Panc1 (cell line): ENCODE data around the gene TMEM131L. TPM values are rescaled to one million over a fixed set of nuclear protein-coding genes. Genes with fewer than 3 reads are reported as not detected.
A peak's percentile ranks its signal among the peaks of the same experiment; 100 is the strongest.

Experiments
- ATAC-seq: fragments of 200-7000 bp; cut with Tn5 transposase; 2 replicates; pipeline ENCODE4 v1.9.1; 2020; ENCODE audit warnings: mild to moderate bottlenecking, moderate library complexity
- BruUV-seq: library from RNA; stranded (reverse); fragments of 400-500 nt; replicated peaks from 2 replicates; lab custom pipeline; 2021; lab: Mats Ljungman, UMichigan
- CTCF ChIA-PET: fragments of 300-600 bp; sonication (Branson Sonifier 250); formaldehyde crosslinking; loops from one replicate; lab custom pipeline; 2022; ENCODE audit warnings: antibody characterized with exemption; lab: Charles Lee
- POLR2A ChIA-PET: fragments of 300-600 bp; sonication (Branson Sonifier 250); formaldehyde crosslinking; loops from one replicate; lab custom pipeline; 2022; ENCODE audit warnings: antibody characterized with exemption; lab: Charles Lee
- DNase-seq: peaks from one replicate; pipeline ENCODE4 v3.0.0-alpha.2; 2010; ENCODE audit warnings: low read depth, low spot score
- H3K27ac ChIP-seq: 2 replicates; pipeline ENCODE4 v1.5.1; 2011; ENCODE audit warnings: mild to moderate bottlenecking, low read length, inconsistent platforms
- H3K27me3 ChIP-seq: fragments of 200-500 bp; sonication (Bioruptor generic); 2 replicates; pipeline ENCODE4 v1.6.0; 2014; ENCODE audit warnings: low read length, inconsistent platforms; ENCODE audit not compliant: control insufficient read depth, insufficient read depth
- H3K36me3 ChIP-seq: fragments of 200-500 bp; sonication (Bioruptor generic); 2 replicates; pipeline ENCODE4 v1.5.1; 2014; ENCODE audit warnings: inconsistent platforms, mild to moderate bottlenecking, low read length, moderate library complexity; ENCODE audit not compliant: control insufficient read depth, insufficient read depth
- H3K4me1 ChIP-seq: 2 replicates; pipeline ENCODE4 v1.5.1; 2011; ENCODE audit warnings: inconsistent platforms, mild to moderate bottlenecking, low read length, moderate library complexity; ENCODE audit not compliant: control insufficient read depth, insufficient read depth
- H3K4me3 ChIP-seq, 2 experiments: 2 replicates each; pipeline ENCODE4 v1.5.1; 2011 to 2012; ENCODE audit warnings: low read depth in 2 of 2, low read length in 2 of 2, mild to moderate bottlenecking in 2 of 2, inconsistent platforms in 1 of 2, moderate library complexity in 1 of 2
- H3K9me3 ChIP-seq: fragments of 200-500 bp; sonication (Bioruptor generic); 2 replicates; pipeline ENCODE4 v1.5.1; 2014; ENCODE audit warnings: low read depth, mild to moderate bottlenecking, inconsistent platforms, low read length, moderate library complexity; ENCODE audit not compliant: control insufficient read depth, insufficient read depth
- POLR2AphosphoS5 ChIP-seq: IDR thresholded peaks from 2 replicates; pipeline ENCODE4 v1.6.1; 2012; ENCODE audit warnings: mild to moderate bottlenecking, low read depth, low read length, moderate library complexity
- SIN3A ChIP-seq: IDR thresholded peaks from 2 replicates; pipeline ENCODE4 v1.6.1; 2012; ENCODE audit warnings: low read depth, mild to moderate bottlenecking, low read length, moderate library complexity, borderline replicate concordance; ENCODE audit not compliant: insufficient read depth
- TCF7L2 ChIP-seq: IDR thresholded peaks from 2 replicates; pipeline ENCODE4 v1.6.1; 2011; ENCODE audit warnings: mild to moderate bottlenecking, low read depth, low read length, inconsistent platforms
- in situ Hi-C: cut with HindIII; loops from 2 replicates; pipeline ENCODE4 v1.10.0; 2016; ENCODE audit warnings: low sequenced_read_pairs, low pct_unique_long_range_greater_than_20kb
- intact Hi-C: fragments of 100-400 bp; cut with micrococcal nuclease; formaldehyde crosslinking; loops from one replicate; pipeline ENCODE4 v1.10.0; 2022; ENCODE audit not compliant: unreplicated experiment
- total RNA-seq: library from RNA; stranded (reverse); gene quantifications from one replicate; pipeline ENCODE4 v1.2.1, GENCODE V29; 2021; ENCODE audit not compliant: unreplicated experiment
- TF ChIP-seq, protein P1 (sequence below): fragments of 450-650 bp; IDR thresholded peaks from 2 replicates; pipeline ENCODE4 v1.5.1; 2017; ENCODE audit warnings: mild to moderate bottlenecking
- TF ChIP-seq, protein P2 (sequence below), 2 experiments: IDR thresholded peaks; 2 replicates each; pipeline ENCODE4 v1.6.1; 2011 to 2012; ENCODE audit warnings: low read depth in 2 of 2, control low read depth in 1 of 2, low read length in 1 of 2, mild to moderate bottlenecking in 1 of 2, moderate library complexity in 1 of 2; ENCODE audit not compliant: insufficient read depth in 1 of 2

TMEM131L gene
- total RNA-seq, 1 experiment from 2014 or later, result 13.5 TPM

DNA sequence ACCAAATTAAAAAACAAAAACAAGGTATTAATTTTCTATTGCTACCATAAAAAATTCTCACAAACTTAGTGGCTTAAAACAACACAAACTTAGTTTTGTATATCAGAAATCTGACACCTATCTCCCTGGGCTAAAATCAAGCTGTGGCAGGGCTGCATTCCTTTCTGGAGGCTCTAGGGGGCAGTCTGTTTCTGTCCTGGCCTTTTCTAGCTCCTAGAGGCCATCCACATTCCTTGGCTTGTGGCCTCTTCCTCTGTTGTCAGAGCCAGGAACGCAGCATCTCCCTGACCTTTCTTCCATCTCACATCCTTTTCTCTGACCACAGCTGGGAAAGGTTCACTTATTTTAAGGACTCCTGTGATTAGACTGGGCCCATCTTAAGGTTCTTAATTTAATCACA lies 179.0 kb downstream of the TMEM131L start:
- Histone ChIP-seq H3K36me3 (no peaks in the 10 kb centered on the region), H3K27me3 (no peaks in the 10 kb centered on the region), H3K4me1 (no peaks in the 10 kb centered on the region), H3K4me3 (no peak overlapping the region), H3K9me3 (no peaks in the 10 kb centered on the region; the same call in 1 of the 2 replicates), H3K27ac (no peak overlapping the region)
- TF ChIP-seq, protein P1, sequence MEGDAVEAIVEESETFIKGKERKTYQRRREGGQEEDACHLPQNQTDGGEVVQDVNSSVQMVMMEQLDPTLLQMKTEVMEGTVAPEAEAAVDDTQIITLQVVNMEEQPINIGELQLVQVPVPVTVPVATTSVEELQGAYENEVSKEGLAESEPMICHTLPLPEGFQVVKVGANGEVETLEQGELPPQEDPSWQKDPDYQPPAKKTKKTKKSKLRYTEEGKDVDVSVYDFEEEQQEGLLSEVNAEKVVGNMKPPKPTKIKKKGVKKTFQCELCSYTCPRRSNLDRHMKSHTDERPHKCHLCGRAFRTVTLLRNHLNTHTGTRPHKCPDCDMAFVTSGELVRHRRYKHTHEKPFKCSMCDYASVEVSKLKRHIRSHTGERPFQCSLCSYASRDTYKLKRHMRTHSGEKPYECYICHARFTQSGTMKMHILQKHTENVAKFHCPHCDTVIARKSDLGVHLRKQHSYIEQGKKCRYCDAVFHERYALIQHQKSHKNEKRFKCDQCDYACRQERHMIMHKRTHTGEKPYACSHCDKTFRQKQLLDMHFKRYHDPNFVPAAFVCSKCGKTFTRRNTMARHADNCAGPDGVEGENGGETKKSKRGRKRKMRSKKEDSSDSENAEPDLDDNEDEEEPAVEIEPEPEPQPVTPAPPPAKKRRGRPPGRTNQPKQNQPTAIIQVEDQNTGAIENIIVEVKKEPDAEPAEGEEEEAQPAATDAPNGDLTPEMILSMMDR, result peak; percentile 54
- TF ChIP-seq SIN3A, result no peak
- intact Hi-C loops (no loop called here), in situ Hi-C loops (no loop called here)
- POLR2A ChIA-PET, result no interaction called here
- DNase-seq (no peak), ATAC-seq (no peak)
- CTCF ChIA-PET, result no interaction called here
- BruUV-seq, result no TSS peak

DNA sequence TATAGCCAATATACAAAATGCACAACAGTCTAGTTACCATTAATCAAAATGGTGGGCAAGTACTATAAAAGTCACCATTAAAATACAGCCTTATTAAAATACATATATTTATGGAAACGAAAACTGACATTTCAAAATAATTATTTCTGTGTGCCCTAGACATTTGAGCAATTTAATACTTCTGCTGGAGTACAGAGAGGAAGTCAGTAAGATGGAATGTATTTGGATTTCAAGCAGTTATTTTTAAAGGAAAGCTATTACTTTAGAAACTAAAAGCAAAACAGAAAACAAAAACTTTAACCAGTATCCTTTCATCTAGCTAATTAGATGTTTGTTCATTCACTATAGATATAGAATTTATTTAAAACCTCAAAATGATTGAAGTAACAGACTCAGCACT lies 180.1 kb downstream of the TMEM131L start:
- no peak for DNase-seq
- ChIA-PET POLR2A (no interaction called here), CTCF (no interaction called here)
- Histone ChIP-seq H3K36me3 (no peaks in the 10 kb centered on the region), H3K4me1 (no peaks in the 10 kb centered on the region), H3K4me3 (no peak overlapping the region), H3K27ac (no peak overlapping the region), H3K27me3 (no peaks in the 10 kb centered on the region), H3K9me3 (no peaks in the 10 kb centered on the region; the same call in 1 of the 2 replicates)
- no TSS peak for BruUV-seq
- in situ Hi-C loops, result no loop called here
- ATAC-seq, result no peak
- no peak for TF ChIP-seq POLR2AphosphoS5
- TF ChIP-seq TCF7L2, result no peak
- TF ChIP-seq SIN3A, result no peak
- TF ChIP-seq, protein P2, sequence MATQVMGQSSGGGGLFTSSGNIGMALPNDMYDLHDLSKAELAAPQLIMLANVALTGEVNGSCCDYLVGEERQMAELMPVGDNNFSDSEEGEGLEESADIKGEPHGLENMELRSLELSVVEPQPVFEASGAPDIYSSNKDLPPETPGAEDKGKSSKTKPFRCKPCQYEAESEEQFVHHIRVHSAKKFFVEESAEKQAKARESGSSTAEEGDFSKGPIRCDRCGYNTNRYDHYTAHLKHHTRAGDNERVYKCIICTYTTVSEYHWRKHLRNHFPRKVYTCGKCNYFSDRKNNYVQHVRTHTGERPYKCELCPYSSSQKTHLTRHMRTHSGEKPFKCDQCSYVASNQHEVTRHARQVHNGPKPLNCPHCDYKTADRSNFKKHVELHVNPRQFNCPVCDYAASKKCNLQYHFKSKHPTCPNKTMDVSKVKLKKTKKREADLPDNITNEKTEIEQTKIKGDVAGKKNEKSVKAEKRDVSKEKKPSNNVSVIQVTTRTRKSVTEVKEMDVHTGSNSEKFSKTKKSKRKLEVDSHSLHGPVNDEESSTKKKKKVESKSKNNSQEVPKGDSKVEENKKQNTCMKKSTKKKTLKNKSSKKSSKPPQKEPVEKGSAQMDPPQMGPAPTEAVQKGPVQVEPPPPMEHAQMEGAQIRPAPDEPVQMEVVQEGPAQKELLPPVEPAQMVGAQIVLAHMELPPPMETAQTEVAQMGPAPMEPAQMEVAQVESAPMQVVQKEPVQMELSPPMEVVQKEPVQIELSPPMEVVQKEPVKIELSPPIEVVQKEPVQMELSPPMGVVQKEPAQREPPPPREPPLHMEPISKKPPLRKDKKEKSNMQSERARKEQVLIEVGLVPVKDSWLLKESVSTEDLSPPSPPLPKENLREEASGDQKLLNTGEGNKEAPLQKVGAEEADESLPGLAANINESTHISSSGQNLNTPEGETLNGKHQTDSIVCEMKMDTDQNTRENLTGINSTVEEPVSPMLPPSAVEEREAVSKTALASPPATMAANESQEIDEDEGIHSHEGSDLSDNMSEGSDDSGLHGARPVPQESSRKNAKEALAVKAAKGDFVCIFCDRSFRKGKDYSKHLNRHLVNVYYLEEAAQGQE (IDR thresholded peaks at IDR 0.05; ENCODE audit: insufficient read depth in 1 of 2, low read depth in 2 of 2, low read length in 1 of 2), result no peak
- TF ChIP-seq, protein P1, result no peak
- intact Hi-C loops, result no loop called here
